Activated CD4-positive, alpha-beta T cell treated with anti-CD3 and anti-CD28 coated beads, Interleukin-2, amount 50 U/mL, for 48 hours (primary cell): ENCODE results near the gene BCAP29.

Source experiments
- DNase-seq, 2 experiments: peaks; one replicate each; pipeline ENCODE4 v3.0.0-alpha.2; 2020

Gene BCAP29

DNA sequence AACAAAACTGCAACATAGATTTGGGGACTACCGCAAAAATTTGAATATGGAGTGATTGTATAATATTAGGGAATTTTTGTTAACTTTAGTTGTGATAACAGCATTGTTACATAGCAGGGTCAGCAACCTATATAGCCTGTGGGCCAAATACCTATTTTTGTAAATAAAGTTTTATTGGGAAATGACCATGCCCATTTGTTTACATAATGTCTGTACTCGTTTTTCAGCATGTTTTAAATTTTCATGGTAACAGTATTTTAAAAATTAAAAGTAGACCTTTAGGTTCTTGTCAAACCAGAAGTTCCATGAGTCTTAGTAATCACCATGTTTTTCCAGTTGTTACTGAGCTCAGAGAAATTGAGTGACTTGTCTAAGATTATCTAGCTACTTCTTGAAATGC, 4.7 kb downstream of the BCAP29 start:
- no peak for DNase-seq

GRCh38 chr7:107588529-107589130, 8.6 kb downstream of the BCAP29 start:
- no peak for DNase-seq

DNA sequence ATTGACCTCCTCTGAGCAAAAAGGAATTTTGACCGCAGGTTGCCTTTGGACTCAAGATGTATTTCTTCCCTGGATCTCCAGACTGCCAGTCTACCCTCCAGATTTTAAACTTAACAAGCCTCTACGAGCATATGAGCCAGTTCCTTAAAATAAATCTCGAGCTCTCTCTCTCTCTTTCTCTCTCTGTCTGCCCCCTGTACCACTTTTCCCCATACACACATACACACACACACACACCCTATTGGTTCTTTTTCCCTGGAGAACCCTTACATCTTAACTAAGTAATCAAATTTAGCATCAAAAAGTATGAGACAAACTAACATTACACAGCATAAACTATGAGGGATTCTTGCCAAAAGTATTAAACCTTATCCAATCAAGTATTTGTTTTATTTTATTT, 11.4 kb downstream of the BCAP29 start:
- DNase-seq, result no peak

- DNase-seq, result no peak
These were observed 12.4 kb downstream of the BCAP29 start for GRCh38 chr7:107592361-107593024.

DNA sequence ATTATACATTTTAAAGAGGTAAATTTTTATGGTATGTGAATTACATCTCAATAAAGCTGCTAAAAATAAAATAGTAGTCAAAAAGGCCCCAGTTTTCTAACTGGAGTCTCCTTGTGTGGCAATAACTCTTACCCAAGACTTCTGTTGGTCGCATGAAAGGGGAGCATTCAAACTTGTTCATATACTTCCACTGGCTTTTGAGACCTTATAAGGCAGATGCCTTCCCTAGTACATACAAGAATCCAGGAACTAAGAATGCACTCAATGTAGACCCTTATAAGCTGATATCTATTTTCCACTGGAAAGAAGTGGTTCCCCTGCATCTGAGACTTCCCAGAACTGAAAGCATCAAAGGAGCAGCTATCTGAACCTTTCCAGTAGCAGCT, 13.0 kb downstream of the BCAP29 start:
- DNase-seq, result no peak

DNA sequence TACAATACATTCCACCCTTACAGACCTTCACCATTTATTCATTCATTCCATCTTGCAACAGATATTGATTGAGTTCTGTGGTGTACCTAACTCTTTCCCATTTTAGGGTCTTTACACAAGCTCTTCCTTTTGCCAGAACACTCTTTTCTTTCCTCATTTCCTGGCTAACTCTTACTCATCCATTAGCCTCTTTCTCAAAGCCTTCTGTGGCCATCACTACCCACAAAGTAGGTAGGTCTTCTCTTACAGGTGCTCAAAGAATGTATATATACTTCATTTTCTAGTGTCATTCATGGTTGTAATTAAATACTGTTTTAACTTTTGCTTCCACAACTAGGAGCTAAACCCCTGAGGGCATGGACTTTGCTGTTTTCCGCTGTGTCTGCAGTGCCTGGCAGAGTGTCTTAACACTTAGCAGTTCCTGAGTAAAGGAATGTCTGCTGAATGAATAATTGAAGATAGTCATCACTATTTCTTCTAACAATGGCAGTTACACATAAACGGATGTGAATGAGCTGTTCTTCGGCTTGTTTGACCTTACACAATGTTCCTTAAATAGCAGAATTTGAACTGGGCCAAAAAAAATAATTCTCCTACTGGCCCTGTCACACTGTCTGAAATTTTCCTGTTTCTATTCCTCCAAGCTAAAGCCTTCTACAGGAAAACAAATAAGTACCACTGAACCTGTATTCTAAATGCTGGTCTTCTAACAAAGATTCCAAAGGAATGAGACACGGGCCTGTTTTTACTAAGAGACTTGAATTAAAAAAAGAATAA, 15.1 kb downstream of the BCAP29 start:
- DNase-seq, result no peak

GRCh38 chr7:107596881-107597581, 17.0 kb downstream of the BCAP29 start:
- DNase-seq, result no peak

GRCh38 chr7:107597582-107597916, 17.5 kb downstream of the BCAP29 start:
- DNase-seq, result no peak

DNA sequence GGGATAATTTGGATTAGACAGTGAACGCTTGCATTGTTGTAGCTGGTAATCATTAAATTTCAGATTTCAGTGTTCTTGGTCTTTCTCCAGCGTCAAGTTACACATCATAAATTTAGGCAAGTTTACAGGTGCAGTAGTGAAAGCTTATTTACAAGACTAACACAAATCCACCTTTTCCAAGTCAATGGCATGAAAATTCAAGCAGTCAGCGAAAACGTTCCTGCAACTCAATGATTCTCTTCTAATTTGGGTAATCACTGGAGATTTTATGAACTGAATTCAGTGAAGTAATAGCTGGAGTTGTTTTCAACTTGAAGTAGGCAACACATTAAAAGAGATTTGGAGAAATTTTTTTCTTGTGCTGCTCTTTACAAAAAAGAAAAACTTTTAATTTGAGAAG, 17.9 kb downstream of the BCAP29 start:
- DNase-seq, result no peak

GRCh38 chr7:107599262-107599661, 19.2 kb downstream of the BCAP29 start:
- DNase-seq, result no peak

- no peak for DNase-seq
These were observed 20.8 kb downstream of the BCAP29 start for GRCh38 chr7:107600816-107601215.

GRCh38 chr7:107605218-107605815, 25.3 kb downstream of the BCAP29 start:
- DNase-seq, result no peak

DNA sequence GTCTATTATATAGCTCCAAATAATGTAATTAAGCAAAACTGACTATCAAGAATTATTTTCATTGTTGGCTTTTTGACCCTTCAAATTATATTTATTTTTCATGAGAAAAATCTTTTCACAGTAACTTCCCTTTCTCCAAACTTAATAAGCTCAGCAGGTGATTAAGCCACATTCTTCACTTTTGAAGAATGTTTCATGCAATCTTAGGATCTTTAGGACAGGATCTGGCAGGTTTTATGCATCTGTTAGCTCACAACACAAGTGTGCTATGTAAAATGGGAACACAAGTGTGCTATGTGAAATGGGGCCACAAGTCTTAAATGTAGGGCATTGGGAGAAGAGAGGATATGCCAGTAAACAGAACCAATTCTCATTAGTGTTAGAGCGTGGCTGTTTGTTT, 26.3 kb downstream of the BCAP29 start:
- no peak for DNase-seq

DNA sequence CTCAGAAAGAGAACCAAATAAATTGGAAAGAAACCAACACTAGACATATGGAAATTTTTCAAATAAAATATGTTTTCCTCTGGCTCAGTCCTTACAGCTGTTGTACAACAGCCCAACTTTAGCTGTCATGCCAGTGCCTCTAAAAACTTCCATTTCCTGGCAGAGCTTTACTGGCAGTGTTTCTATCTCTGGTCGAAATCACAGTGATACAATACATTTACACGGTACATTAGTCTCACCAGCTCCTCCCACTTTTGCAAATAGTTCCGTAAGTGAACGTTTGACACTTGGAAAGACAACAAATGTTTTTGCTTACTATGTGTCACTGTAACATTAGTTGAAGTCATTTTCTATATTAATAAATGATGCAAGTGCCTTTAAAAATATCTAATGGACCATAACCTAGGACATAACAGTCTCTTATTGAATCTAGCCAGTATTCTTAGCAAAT, 29.8 kb downstream of the BCAP29 start:
- DNase-seq, result no peak

GRCh38 chr7:107610323-107610722, 30.3 kb downstream of the BCAP29 start:
- DNase-seq, result no peak

GRCh38 chr7:107613439-107613838, 33.4 kb downstream of the BCAP29 start:
- DNase-seq, result no peak

GRCh38 chr7:107613948-107614347, 33.9 kb downstream of the BCAP29 start:
- DNase-seq, result no peak

GRCh38 chr7:107614425-107614824, 34.4 kb downstream of the BCAP29 start:
- DNase-seq, result no peak

GRCh38 chr7:107615910-107616680, 36.0 kb downstream of the BCAP29 start:
- DNase-seq, result no peak

DNA sequence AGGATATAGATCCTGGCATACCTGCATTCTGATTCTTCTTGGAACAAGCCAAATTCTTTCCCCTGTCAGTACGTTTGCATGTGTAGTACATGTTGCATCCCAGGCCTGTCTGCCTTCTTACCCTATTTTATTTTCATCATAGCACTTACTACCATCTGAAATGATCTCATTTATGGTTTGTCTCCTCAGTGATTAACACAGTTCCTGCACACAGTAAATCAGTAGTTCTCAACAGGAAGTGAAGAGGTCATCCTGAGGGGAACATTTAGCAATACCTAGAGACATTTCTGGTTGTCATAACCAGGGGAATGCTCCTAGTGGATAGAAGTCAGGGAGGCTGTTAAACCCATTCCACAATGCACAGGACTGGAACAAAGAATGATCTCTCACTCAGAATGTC, 42.4 kb downstream of the BCAP29 start:
- no peak for DNase-seq

- DNase-seq, result no peak
These were observed 42.8 kb downstream of the BCAP29 start for GRCh38 chr7:107622894-107623293.

- DNase-seq, result no peak
These were observed 47.0 kb downstream of the BCAP29 start for GRCh38 chr7:107627002-107627401.
